ENCODE results near the gene TMEFF1.

Gene TMEFF1

GRCh38 chr9:100589582-100589981 is 116.6 kb downstream of the TMEFF1 start:
- no peak for DNase-seq (ENCODE audit: extremely low read depth, low read depth)
- H3K4me3 ChIP-seq (replicated peaks; ENCODE audit: low read depth, low read length): no peak overlapping the region
- TF ChIP-seq CTCF (IDR thresholded peaks at IDR 0.05; ENCODE audit: low read depth, low read length, missing control alignments): no peak

- DNase-seq (ENCODE audit: extremely low read depth, low read depth): no peak
- no peak overlapping the region for H3K4me3 ChIP-seq (replicated peaks; ENCODE audit: low read depth, low read length)
- no peak for TF ChIP-seq CTCF (IDR thresholded peaks at IDR 0.05; ENCODE audit: low read depth, low read length, missing control alignments)
Measured at GRCh38 chr9:100590481-100590880, 117.5 kb downstream of the TMEFF1 start.

- no peak for TF ChIP-seq CTCF (IDR thresholded peaks at IDR 0.05; ENCODE audit: low read depth, low read length, missing control alignments)
- no peak overlapping the region for H3K4me3 ChIP-seq (replicated peaks; ENCODE audit: low read depth, low read length)
- DNase-seq (ENCODE audit: extremely low read depth, low read depth): no peak
Measured at GRCh38 chr9:100591139-100591538, 118.2 kb downstream of the TMEFF1 start.

- no peak for DNase-seq (ENCODE audit: extremely low read depth, low read depth)
- no peak overlapping the region for H3K4me3 ChIP-seq (replicated peaks; ENCODE audit: low read depth, low read length)
- no peak for TF ChIP-seq CTCF (IDR thresholded peaks at IDR 0.05; ENCODE audit: low read depth, low read length, missing control alignments)
Measured at GRCh38 chr9:100591639-100592412, 118.9 kb downstream of the TMEFF1 start.

GRCh38 chr9:100595391-100596199 is 122.6 kb downstream of the TMEFF1 start:
- no peak overlapping the region for H3K4me3 ChIP-seq (replicated peaks; ENCODE audit: low read depth, low read length)
- DNase-seq (ENCODE audit: extremely low read depth, low read depth): peak; percentile 48
- TF ChIP-seq CTCF (IDR thresholded peaks at IDR 0.05; ENCODE audit: low read depth, low read length, missing control alignments): peak; percentile 69

- DNase-seq (ENCODE audit: extremely low read depth, low read depth): no peak
- no peak for TF ChIP-seq CTCF (IDR thresholded peaks at IDR 0.05; ENCODE audit: low read depth, low read length, missing control alignments)
- no peak overlapping the region for H3K4me3 ChIP-seq (replicated peaks; ENCODE audit: low read depth, low read length)
Measured at GRCh38 chr9:100597236-100597635, 124.3 kb downstream of the TMEFF1 start.
